GM12878 (cell line): Measurements from ENCODE around the gene CCL7. TPM values are rescaled to one million over a fixed set of nuclear protein-coding genes. Genes with fewer than 3 reads are reported as not detected.

ENCODE experiments used
- ATAC-seq: fragments of 200-7000 bp; cut with Tn5 transposase; 3 replicates; pipeline ENCODE4 v1.9.1; 2020; ENCODE audit warnings: mild to moderate bottlenecking, moderate library complexity
- BruUV-seq: library from RNA; stranded (reverse); fragments of 400-500 nt; replicated peaks from 2 replicates; lab custom pipeline; 2021; lab: Mats Ljungman, UMichigan
- CTCF ChIA-PET: fragments of 300-600 bp; sonication (Branson Sonifier 250); formaldehyde crosslinking; extraction: SDS; loops from one replicate; lab custom pipeline; 2021; ENCODE audit warnings: inconsistent platforms; lab: Yijun Ruan, JAX
- POLR2A ChIA-PET: fragments of 350-600 bp; formaldehyde crosslinking; extraction: SDS; loops from one replicate; lab custom pipeline; 2021; ENCODE audit warnings: inconsistent platforms; lab: Charles Lee
- RAD21 ChIA-PET: fragments of 300-600 bp; sonication (Branson Sonifier 250); formaldehyde crosslinking; loops from one replicate; lab custom pipeline; 2023; ENCODE audit warnings: antibody characterized with exemption; ENCODE audit not compliant: unreplicated experiment; lab: Charles Lee
- SMC1A ChIA-PET: fragments of 300-600 bp; sonication (Branson Sonifier 250); formaldehyde crosslinking; loops from one replicate; lab custom pipeline; 2023; ENCODE audit not compliant: unreplicated experiment, uncharacterized antibody; lab: Charles Lee
- DNase-seq: peaks from one replicate; pipeline ENCODE4 v3.0.0-alpha.2; 2011; ENCODE audit warnings: low read depth, low spot score
- FAIRE-seq: peaks from 3 replicates; lab custom pipeline; 2011; peaks lifted over from hg19 to GRCh38; lab: Jason Lieb, UNC
- H2AFZ ChIP-seq: 2 replicates; pipeline ENCODE4 v1.6.0; 2011; ENCODE audit warnings: low read depth, low read length, control low read depth; ENCODE audit not compliant: control insufficient read depth
- H3K27ac ChIP-seq: 2 replicates; pipeline ENCODE4 v1.5.1; 2011; ENCODE audit warnings: control low read depth; ENCODE audit not compliant: control insufficient read depth, insufficient read depth
- H3K27me3 ChIP-seq, 2 experiments: replicated peaks in 1 of 2; 2 replicates each; pipeline versions ENCODE4 v1.6.0 to v1.6.1; 2011; ENCODE audit warnings: low read length in 1 of 2; ENCODE audit not compliant: control insufficient read depth in 2 of 2, insufficient read depth in 2 of 2
- H3K36me3 ChIP-seq, 2 experiments: 2 replicates each; pipeline ENCODE4 v1.5.1; 2011; ENCODE audit warnings: low read length in 1 of 2; ENCODE audit not compliant: control insufficient read depth in 2 of 2, insufficient read depth in 2 of 2
- H3K4me1 ChIP-seq: 2 replicates; pipeline ENCODE4 v1.6.1; 2011; ENCODE audit warnings: mild to moderate bottlenecking, low read length, moderate library complexity, mixed read lengths; ENCODE audit not compliant: control insufficient read depth, insufficient read depth
- H3K4me2 ChIP-seq: 2 replicates; pipeline ENCODE4 v1.6.0; 2011; ENCODE audit warnings: control low read depth; ENCODE audit not compliant: control insufficient read depth, insufficient read depth
- H3K4me3 ChIP-seq: fragments of 200-600 bp; sonication (generic); 2 replicates; pipeline ENCODE4 v1.5.1; 2016
- H3K79me2 ChIP-seq: 2 replicates; pipeline ENCODE4 v1.6.0; 2011; ENCODE audit warnings: low read length; ENCODE audit not compliant: control insufficient read depth, insufficient read depth
- H3K9ac ChIP-seq: 2 replicates; pipeline ENCODE4 v1.8.0; 2011; ENCODE audit warnings: low read length, control low read depth, mixed read lengths; ENCODE audit not compliant: control insufficient read depth, insufficient read depth
- H3K9me3 ChIP-seq: replicated peaks from 3 replicates; pipeline ENCODE4 v1.5.1; 2011; ENCODE audit warnings: mild to moderate bottlenecking, low read length; ENCODE audit not compliant: control insufficient read depth, insufficient read depth
- H4K20me1 ChIP-seq: 2 replicates; pipeline ENCODE4 v1.6.0; 2011; ENCODE audit not compliant: control insufficient read depth, insufficient read depth
- BCL11A ChIP-seq: IDR thresholded peaks from 2 replicates; pipeline ENCODE4 v1.6.1; 2011; ENCODE audit warnings: low read depth, low read length
- BCL3 ChIP-seq: IDR thresholded peaks from 2 replicates; pipeline ENCODE4 v1.6.1; 2011; ENCODE audit warnings: borderline replicate concordance, low read depth, mild to moderate bottlenecking, moderate library complexity, low read length; ENCODE audit not compliant: insufficient read depth, poor library complexity, severe bottlenecking
- BMI1 ChIP-seq: fragments of 450-650 bp; IDR thresholded peaks from 2 replicates; pipeline ENCODE4 v1.6.1; 2016; ENCODE audit warnings: mild to moderate bottlenecking, moderate library complexity, borderline replicate concordance
- CREB1 ChIP-seq: IDR thresholded peaks from 2 replicates; pipeline ENCODE4 v1.6.1; 2012; ENCODE audit warnings: low read depth, mild to moderate bottlenecking, inconsistent platforms
- CREM ChIP-seq: IDR thresholded peaks from 2 replicates; pipeline ENCODE4 v1.6.1; 2014; ENCODE audit warnings: antibody characterized with exemption, low read depth
- EGR1 ChIP-seq, 2 experiments: IDR thresholded peaks; 1 replicate in 1 of 2; 2 replicates in 1 of 2; pipeline ENCODE4 v1.6.1; 2011 to 2012; ENCODE audit warnings: low read depth in 2 of 2, low read length in 2 of 2, borderline replicate concordance in 1 of 2, mild to moderate bottlenecking in 1 of 2, moderate library complexity in 1 of 2
- FOS ChIP-seq: IDR thresholded peaks from 3 replicates; pipeline ENCODE4 v1.6.1; 2011; ENCODE audit warnings: borderline replicate concordance; ENCODE audit not compliant: insufficient read length; ENCODE audit errors: extremely low read depth
- MYC ChIP-seq: IDR thresholded peaks from 2 replicates; pipeline ENCODE4 v1.6.1; 2011; ENCODE audit warnings: mild to moderate bottlenecking, low read length, moderate library complexity, inconsistent platforms; ENCODE audit not compliant: insufficient read depth, insufficient replicate concordance, insufficient read length, severe bottlenecking
- NRF1 ChIP-seq: conservative IDR thresholded peaks from 2 replicates; pipeline ENCODE4 v1.6.1; 2011; ENCODE audit warnings: mild to moderate bottlenecking, low read depth, low read length, improper control_type of control experiment
- STAT3 ChIP-seq: IDR thresholded peaks from 2 replicates; pipeline ENCODE4 v1.6.1; 2011; ENCODE audit warnings: low read depth, low read length, improper control_type of control experiment
- SUZ12 ChIP-seq: fragments of 200-600 bp; sonication (generic); IDR thresholded peaks from one replicate; pipeline ENCODE4 v1.6.1; 2018; ENCODE audit warnings: antibody characterized with exemption, mild to moderate bottlenecking; ENCODE audit not compliant: unreplicated experiment
- TARDBP ChIP-seq: IDR thresholded peaks from 2 replicates; pipeline ENCODE4 v1.6.1; 2016; ENCODE audit warnings: borderline replicate concordance
- WGBS: methylation state at CpG from one replicate; pipeline ENCODE4 v1.1.6; 2016; ENCODE audit warnings: low lambda C conversion rate; ENCODE audit not compliant: insufficient replicate concordance, insufficient coverage; ENCODE audit errors: missing lambda C conversion rate; 5-methylcytosine and 5-hydroxymethylcytosine counted together
- in situ Hi-C: fragments of 300-500 bp; cut with MboI; formaldehyde crosslinking; loops from 9 replicates; pipeline ENCODE4 v1.14.3; 2018; ENCODE audit warnings: mixed read lengths
- intact Hi-C: fragments of 100-400 bp; cut with micrococcal nuclease; formaldehyde crosslinking; loops from one replicate; pipeline ENCODE4 v1.14.2; 2022; ENCODE audit not compliant: unreplicated experiment
- polyA plus RNA-seq, 11 experiments: library from polyadenylated mRNA; depleted of rRNA in 4 of 11; unstranded in 6 of 11; stranded (reverse) in 5 of 11; fragments of >200 nt; fragmentation: Nextera tagmentation in 4 of 11; fragmentation: Illumina TruSeq in 1 of 11; extraction: Ambion mirVana in 4 of 11; extraction: Trizol in 1 of 11; gene quantifications; 1 replicate in 1 of 11; 2 replicates in 10 of 11; pipeline versions ENCODE4 v1.2.1 to v1.2.3, GENCODE V29; 2011 to 2016; ENCODE audit warnings: inconsistent platforms in 2 of 11, missing spikeins in 2 of 11, low read depth in 1 of 11
- total RNA-seq, 4 experiments: library from RNA; depleted of rRNA in 3 of 4; stranded (reverse); fragments of >200 nt in 3 of 4; fragmentation: Illumina TruSeq in 1 of 4; extraction: Trizol in 1 of 4; gene quantifications; 2 replicates each; pipeline versions ENCODE4 v1.2.1 to v1.2.3, GENCODE V29; 2013 to 2021
- TF ChIP-seq, protein P1 (sequence below): fragments of 450-650 bp; conservative IDR thresholded peaks from 2 replicates; pipeline ENCODE4 v1.6.1; 2017; ENCODE audit warnings: mild to moderate bottlenecking, moderate library complexity
- TF ChIP-seq, protein P2 (sequence below): fragments of 450-650 bp; IDR thresholded peaks from 2 replicates; pipeline ENCODE4 v1.6.1; 2017; ENCODE audit warnings: mild to moderate bottlenecking

CCL7 gene
- total and polyA plus RNA-seq, 10 of the 15 experiments (the other 5 are each of a cell fraction or from before 2014, with no cell fraction given) = not detected

DNA sequence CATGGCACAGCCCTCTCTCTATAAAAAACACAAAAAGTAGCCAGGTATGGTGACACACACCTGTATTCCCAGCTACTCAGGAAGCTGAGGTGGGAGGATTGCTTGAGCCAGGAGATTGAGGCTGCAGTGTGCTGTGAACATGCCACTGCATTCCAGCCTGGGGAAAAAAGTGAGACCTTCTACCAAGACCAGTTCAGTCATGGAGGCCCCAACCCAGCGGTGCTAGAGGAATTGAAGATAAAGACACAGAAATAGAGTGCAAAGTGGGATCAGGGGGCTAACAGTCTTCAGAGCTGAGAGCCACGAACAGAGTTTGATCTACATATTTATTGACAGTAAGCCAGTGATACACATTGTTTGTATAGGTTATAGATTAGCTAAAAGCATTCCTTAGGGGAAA lies 33.6 kb downstream of the CCL7 start (continued):
- TF ChIP-seq NRF1 (no peak), STAT3 (no peak), EGR1 (IDR thresholded peaks at IDR 0.05; ENCODE audit: borderline replicate concordance in 1 of 2, low read depth in 2 of 2, low read length in 2 of 2) (no peak), TARDBP (no peak), FOS (no peak)
- TF ChIP-seq, protein P1, sequence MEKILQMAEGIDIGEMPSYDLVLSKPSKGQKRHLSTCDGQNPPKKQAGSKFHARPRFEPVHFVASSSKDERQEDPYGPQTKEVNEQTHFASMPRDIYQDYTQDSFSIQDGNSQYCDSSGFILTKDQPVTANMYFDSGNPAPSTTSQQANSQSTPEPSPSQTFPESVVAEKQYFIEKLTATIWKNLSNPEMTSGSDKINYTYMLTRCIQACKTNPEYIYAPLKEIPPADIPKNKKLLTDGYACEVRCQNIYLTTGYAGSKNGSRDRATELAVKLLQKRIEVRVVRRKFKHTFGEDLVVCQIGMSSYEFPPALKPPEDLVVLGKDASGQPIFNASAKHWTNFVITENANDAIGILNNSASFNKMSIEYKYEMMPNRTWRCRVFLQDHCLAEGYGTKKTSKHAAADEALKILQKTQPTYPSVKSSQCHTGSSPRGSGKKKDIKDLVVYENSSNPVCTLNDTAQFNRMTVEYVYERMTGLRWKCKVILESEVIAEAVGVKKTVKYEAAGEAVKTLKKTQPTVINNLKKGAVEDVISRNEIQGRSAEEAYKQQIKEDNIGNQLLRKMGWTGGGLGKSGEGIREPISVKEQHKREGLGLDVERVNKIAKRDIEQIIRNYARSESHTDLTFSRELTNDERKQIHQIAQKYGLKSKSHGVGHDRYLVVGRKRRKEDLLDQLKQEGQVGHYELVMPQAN = no peak
- TF ChIP-seq, protein P2, sequence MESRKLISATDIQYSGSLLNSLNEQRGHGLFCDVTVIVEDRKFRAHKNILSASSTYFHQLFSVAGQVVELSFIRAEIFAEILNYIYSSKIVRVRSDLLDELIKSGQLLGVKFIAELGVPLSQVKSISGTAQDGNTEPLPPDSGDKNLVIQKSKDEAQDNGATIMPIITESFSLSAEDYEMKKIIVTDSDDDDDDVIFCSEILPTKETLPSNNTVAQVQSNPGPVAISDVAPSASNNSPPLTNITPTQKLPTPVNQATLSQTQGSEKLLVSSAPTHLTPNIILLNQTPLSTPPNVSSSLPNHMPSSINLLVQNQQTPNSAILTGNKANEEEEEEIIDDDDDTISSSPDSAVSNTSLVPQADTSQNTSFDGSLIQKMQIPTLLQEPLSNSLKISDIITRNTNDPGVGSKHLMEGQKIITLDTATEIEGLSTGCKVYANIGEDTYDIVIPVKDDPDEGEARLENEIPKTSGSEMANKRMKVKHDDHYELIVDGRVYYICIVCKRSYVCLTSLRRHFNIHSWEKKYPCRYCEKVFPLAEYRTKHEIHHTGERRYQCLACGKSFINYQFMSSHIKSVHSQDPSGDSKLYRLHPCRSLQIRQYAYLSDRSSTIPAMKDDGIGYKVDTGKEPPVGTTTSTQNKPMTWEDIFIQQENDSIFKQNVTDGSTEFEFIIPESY = no peak

DNA sequence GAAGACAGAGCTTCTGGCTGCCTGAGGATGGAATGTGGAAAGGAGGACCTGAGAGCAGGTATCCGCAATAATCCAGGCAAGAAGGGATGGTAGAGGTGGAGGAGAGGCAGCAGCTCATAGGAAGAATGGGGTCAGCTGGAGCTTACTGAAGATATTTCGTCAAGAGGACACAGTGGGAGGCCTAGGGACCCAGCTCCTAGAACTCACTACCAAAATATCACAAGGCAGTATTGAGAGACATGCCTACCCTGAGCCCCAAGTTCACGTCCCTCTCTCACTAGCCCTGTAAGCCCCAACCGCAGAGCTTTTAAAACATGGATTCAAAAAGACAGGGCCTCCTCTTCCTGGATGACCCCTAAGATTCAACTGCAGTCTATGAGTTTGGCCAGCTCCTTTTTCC lies 35.0 kb downstream of the CCL7 start:
- H3K9me3 ChIP-seq = no peaks in the 10 kb centered on the region
- 17% methylated on average over 4 of the region's 4 CpGs for WGBS
- no peak for ATAC-seq
- no TSS peak for BruUV-seq
- in situ Hi-C loops (no loop called here), intact Hi-C loops (no loop called here)
- CTCF ChIA-PET = interaction anchor here (0.8 to 1.0 kb wide), 2 partner anchors 57 to 104 kb away, joined by 5 read pairs; no protein-coding TSS in a partner anchor
- POLR2A ChIA-PET = no interaction called here
- FAIRE-seq = no peak
- H3K4me3 ChIP-seq = no peak overlapping the region
- no peak overlapping the region for H3K9ac ChIP-seq
- DNase-seq = no peak
- no peaks in the 10 kb centered on the region for H3K36me3 ChIP-seq
- no peak overlapping the region for H2AFZ ChIP-seq
- RAD21 ChIA-PET = no interaction called here
- peaks cover 0 to 4% of the 10 kb centered on the region in 2 experiments; a peak in 3 of 4 replicates for H3K27me3 ChIP-seq
- H3K4me1 ChIP-seq = no peaks in the 10 kb centered on the region; the same call in 1 of the 2 replicates
- SMC1A ChIA-PET = interaction anchor here (1.1 kb wide), 1 partner anchor 104 kb away, joined by 3 read pairs; no protein-coding TSS in a partner anchor
- no peaks in the 10 kb centered on the region for H3K79me2 ChIP-seq
- no peaks in the 10 kb centered on the region for H4K20me1 ChIP-seq
- no peak overlapping the region for H3K4me2 ChIP-seq
- no peak overlapping the region for H3K27ac ChIP-seq
- TF ChIP-seq BMI1 = no peak
- no peak for TF ChIP-seq BCL11A
- no peak for TF ChIP-seq CREB1
- no peak for TF ChIP-seq BCL3
- TF ChIP-seq SUZ12 = no peak
- no peak for TF ChIP-seq MYC
- TF ChIP-seq, protein P1 = no peak
- no peak for TF ChIP-seq CREM
